ENCODE measurements around the gene OMA1. TPM values are rescaled to one million over a fixed set of nuclear protein-coding genes. Genes with fewer than 3 reads are reported as not detected.

OMA1 gene
- total RNA-seq, 1 donor from 2014 or later: 9.3 TPM

- TF ChIP-seq CTCF (IDR thresholded peaks at IDR 0.05): no peak
- DNase-seq (ENCODE audit: low spot score): no peak
- no peaks in the 10 kb centered on the region for H3K9me3 Mint-ChIP-seq (ENCODE audit: low read depth)
- H3K27ac Mint-ChIP-seq (ENCODE audit: unreplicated experiment): no peak overlapping the region
- H3K27me3 Mint-ChIP-seq (ENCODE audit: low read depth): no peaks in the 10 kb centered on the region
- H3K4me3 Mint-ChIP-seq (ENCODE audit: unreplicated experiment): no peak overlapping the region
- peaks cover 55% of the 10 kb centered on the region for H3K4me1 Mint-ChIP-seq (ENCODE audit: low read depth)
- no peaks in the 10 kb centered on the region for H3K36me3 Mint-ChIP-seq (ENCODE audit: low read depth)
Measured at GRCh38 chr1:58588396-58588795, 41.9 kb upstream of the OMA1 start.

- no peak overlapping the region for H3K27ac Mint-ChIP-seq (ENCODE audit: unreplicated experiment)
- no peaks in the 10 kb centered on the region for H3K9me3 Mint-ChIP-seq (ENCODE audit: low read depth)
- no peak for TF ChIP-seq CTCF (IDR thresholded peaks at IDR 0.05)
- no peaks in the 10 kb centered on the region for H3K27me3 Mint-ChIP-seq (ENCODE audit: low read depth)
- no peak overlapping the region for H3K4me3 Mint-ChIP-seq (ENCODE audit: unreplicated experiment)
- DNase-seq (ENCODE audit: low spot score): no peak
- no peaks in the 10 kb centered on the region for H3K36me3 Mint-ChIP-seq (ENCODE audit: low read depth)
- peaks cover 50% of the 10 kb centered on the region for H3K4me1 Mint-ChIP-seq (ENCODE audit: low read depth)
Measured at GRCh38 chr1:58587667-58588066, 41.1 kb upstream of the OMA1 start.

GRCh38 chr1:58586271-58586670, 39.7 kb upstream of the OMA1 start:
- H3K9me3 Mint-ChIP-seq (ENCODE audit: low read depth): no peaks in the 10 kb centered on the region
- no peak overlapping the region for H3K4me3 Mint-ChIP-seq (ENCODE audit: unreplicated experiment)
- H3K27ac Mint-ChIP-seq (ENCODE audit: unreplicated experiment): peak overlapping the region; percentile 47
- TF ChIP-seq CTCF (IDR thresholded peaks at IDR 0.05): no peak
- no peak for DNase-seq (ENCODE audit: low spot score)
- H3K4me1 Mint-ChIP-seq (ENCODE audit: low read depth): peaks cover 36% of the 10 kb centered on the region
- no peaks in the 10 kb centered on the region for H3K36me3 Mint-ChIP-seq (ENCODE audit: low read depth)
- H3K27me3 Mint-ChIP-seq (ENCODE audit: low read depth): no peaks in the 10 kb centered on the region

- Mint-ChIP-seq H3K27ac (ENCODE audit: unreplicated experiment) (peak overlapping the region; percentile 93), H3K9me3 (ENCODE audit: low read depth) (no peaks in the 10 kb centered on the region), H3K27me3 (ENCODE audit: low read depth) (no peaks in the 10 kb centered on the region), H3K4me1 (ENCODE audit: low read depth) (peaks cover 36% of the 10 kb centered on the region), H3K4me3 (ENCODE audit: unreplicated experiment) (no peak overlapping the region), H3K36me3 (ENCODE audit: low read depth) (no peaks in the 10 kb centered on the region)
- no peak for TF ChIP-seq CTCF (IDR thresholded peaks at IDR 0.05)
- DNase-seq (ENCODE audit: low spot score): no peak
Measured at GRCh38 chr1:58585581-58586151, 39.1 kb upstream of the OMA1 start.

GRCh38 chr1:58585166-58585565, 38.6 kb upstream of the OMA1 start:
- no peaks in the 10 kb centered on the region for H3K36me3 Mint-ChIP-seq (ENCODE audit: low read depth)
- no peaks in the 10 kb centered on the region for H3K9me3 Mint-ChIP-seq (ENCODE audit: low read depth)
- peak overlapping the region; percentile 93 for H3K27ac Mint-ChIP-seq (ENCODE audit: unreplicated experiment)
- H3K4me1 Mint-ChIP-seq (ENCODE audit: low read depth): peaks cover 38% of the 10 kb centered on the region
- no peak overlapping the region for H3K4me3 Mint-ChIP-seq (ENCODE audit: unreplicated experiment)
- no peak for TF ChIP-seq CTCF (IDR thresholded peaks at IDR 0.05)
- DNase-seq (ENCODE audit: low spot score): no peak
- no peaks in the 10 kb centered on the region for H3K27me3 Mint-ChIP-seq (ENCODE audit: low read depth)

Measured in chondrocyte (in vitro differentiated cells).